Neural progenitor cell (in vitro differentiated cells): Measurements from ENCODE around the gene LRRC74A.

ENCODE experiments used
- EZH2 ChIP-seq: fragments of 200-600 bp; sonication (generic); IDR thresholded peaks from 2 replicates; pipeline ENCODE4 v1.6.1; 2017; ENCODE audit warnings: antibody characterized with exemption, mild to moderate bottlenecking, moderate library complexity
- TF ChIP-seq, protein P1 (sequence below): fragments of 200-600 bp; sonication (generic); IDR thresholded peaks from 2 replicates; pipeline ENCODE4 v1.5.1; 2017; ENCODE audit warnings: antibody characterized with exemption, mild to moderate bottlenecking

DNA sequence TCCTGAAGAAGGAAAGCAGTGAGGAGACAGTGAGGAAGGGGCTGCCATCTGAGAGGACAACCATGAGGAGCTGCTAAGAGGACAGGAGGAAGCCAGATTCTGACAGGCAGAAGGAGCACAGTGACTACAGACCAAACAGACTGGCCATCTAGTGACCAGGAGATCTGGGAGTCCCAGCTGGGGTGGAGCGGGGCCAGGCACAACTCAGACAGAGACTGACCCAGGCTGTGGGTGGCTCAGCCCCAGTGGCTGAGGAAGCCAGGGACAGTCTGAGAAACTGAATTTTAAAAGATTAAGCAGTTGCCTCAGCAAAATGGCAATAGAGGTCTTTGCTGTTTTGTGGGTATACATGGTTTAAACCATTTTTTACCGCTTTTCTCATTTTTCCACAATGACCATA lies 28.9 kb downstream of the LRRC74A start:
- TF ChIP-seq, protein P1, sequence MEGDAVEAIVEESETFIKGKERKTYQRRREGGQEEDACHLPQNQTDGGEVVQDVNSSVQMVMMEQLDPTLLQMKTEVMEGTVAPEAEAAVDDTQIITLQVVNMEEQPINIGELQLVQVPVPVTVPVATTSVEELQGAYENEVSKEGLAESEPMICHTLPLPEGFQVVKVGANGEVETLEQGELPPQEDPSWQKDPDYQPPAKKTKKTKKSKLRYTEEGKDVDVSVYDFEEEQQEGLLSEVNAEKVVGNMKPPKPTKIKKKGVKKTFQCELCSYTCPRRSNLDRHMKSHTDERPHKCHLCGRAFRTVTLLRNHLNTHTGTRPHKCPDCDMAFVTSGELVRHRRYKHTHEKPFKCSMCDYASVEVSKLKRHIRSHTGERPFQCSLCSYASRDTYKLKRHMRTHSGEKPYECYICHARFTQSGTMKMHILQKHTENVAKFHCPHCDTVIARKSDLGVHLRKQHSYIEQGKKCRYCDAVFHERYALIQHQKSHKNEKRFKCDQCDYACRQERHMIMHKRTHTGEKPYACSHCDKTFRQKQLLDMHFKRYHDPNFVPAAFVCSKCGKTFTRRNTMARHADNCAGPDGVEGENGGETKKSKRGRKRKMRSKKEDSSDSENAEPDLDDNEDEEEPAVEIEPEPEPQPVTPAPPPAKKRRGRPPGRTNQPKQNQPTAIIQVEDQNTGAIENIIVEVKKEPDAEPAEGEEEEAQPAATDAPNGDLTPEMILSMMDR: no peak
- no peak for TF ChIP-seq EZH2
